Astrocyte (in vitro differentiated cells and primary cell): Measurements from ENCODE around the gene SPX.

Experiments used
- EZH2 ChIP-seq: IDR thresholded peaks from 2 replicates; pipeline ENCODE4 v1.6.1; 2012; ENCODE audit warnings: mild to moderate bottlenecking, low read length, inconsistent platforms; ENCODE audit not compliant: insufficient read depth
- TF ChIP-seq, protein P1 (sequence below): IDR thresholded peaks from 2 replicates; pipeline ENCODE4 v1.5.1; 2011; ENCODE audit warnings: low read depth, mild to moderate bottlenecking, inconsistent platforms, low read length, moderate library complexity; ENCODE audit not compliant: insufficient read depth

- TF ChIP-seq, protein P1, sequence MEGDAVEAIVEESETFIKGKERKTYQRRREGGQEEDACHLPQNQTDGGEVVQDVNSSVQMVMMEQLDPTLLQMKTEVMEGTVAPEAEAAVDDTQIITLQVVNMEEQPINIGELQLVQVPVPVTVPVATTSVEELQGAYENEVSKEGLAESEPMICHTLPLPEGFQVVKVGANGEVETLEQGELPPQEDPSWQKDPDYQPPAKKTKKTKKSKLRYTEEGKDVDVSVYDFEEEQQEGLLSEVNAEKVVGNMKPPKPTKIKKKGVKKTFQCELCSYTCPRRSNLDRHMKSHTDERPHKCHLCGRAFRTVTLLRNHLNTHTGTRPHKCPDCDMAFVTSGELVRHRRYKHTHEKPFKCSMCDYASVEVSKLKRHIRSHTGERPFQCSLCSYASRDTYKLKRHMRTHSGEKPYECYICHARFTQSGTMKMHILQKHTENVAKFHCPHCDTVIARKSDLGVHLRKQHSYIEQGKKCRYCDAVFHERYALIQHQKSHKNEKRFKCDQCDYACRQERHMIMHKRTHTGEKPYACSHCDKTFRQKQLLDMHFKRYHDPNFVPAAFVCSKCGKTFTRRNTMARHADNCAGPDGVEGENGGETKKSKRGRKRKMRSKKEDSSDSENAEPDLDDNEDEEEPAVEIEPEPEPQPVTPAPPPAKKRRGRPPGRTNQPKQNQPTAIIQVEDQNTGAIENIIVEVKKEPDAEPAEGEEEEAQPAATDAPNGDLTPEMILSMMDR: no peak
- no peak for TF ChIP-seq EZH2
These were observed 25.3 kb upstream of the SPX start for GRCh38 chr12:21500786-21501257.
